ENCODE measurements around the gene MYO18A.

Gene MYO18A

GRCh38 chr17:29126268-29126930, 53.8 kb downstream of the MYO18A start:
- DNase-seq (ENCODE audit: low read depth in 4 of 4, low spot score in 1 of 4) = no peak

GRCh38 chr17:29125651-29126050, 54.5 kb downstream of the MYO18A start:
- no peak for DNase-seq (ENCODE audit: low read depth in 4 of 4, low spot score in 1 of 4)

- DNase-seq (ENCODE audit: low read depth in 4 of 4, low spot score in 1 of 4) = no peak
These were observed 55.3 kb downstream of the MYO18A start for GRCh38 chr17:29124925-29125273.

- DNase-seq (ENCODE audit: low read depth in 4 of 4, low spot score in 1 of 4) = no peak
These were observed 55.9 kb downstream of the MYO18A start for GRCh38 chr17:29124135-29124924.

GRCh38 chr17:29123111-29123510, 57.1 kb downstream of the MYO18A start:
- DNase-seq (ENCODE audit: low read depth in 4 of 4, low spot score in 1 of 4) = no peak

- no peak for DNase-seq (ENCODE audit: low read depth in 4 of 4, low spot score in 1 of 4)
These were observed 58.8 kb downstream of the MYO18A start for GRCh38 chr17:29121442-29121841.

- no peak for DNase-seq (ENCODE audit: low read depth in 4 of 4, low spot score in 1 of 4)
These were observed 59.8 kb downstream of the MYO18A start for GRCh38 chr17:29120433-29120832.

- no peak for DNase-seq (ENCODE audit: low read depth in 4 of 4, low spot score in 1 of 4)
These were observed 60.9 kb downstream of the MYO18A start for GRCh38 chr17:29119265-29119664.

GRCh38 chr17:29116804-29117753, 63.1 kb downstream of the MYO18A start:
- DNase-seq (ENCODE audit: low read depth in 4 of 4, low spot score in 1 of 4) = peak; percentile 65 to 76 (median 71)

- peak in 2 of 4 experiments; percentile 34 to 40 for DNase-seq (ENCODE audit: low read depth in 4 of 4, low spot score in 1 of 4)
These were observed 64.0 kb downstream of the MYO18A start for GRCh38 chr17:29115961-29116803.

- no peak for DNase-seq (ENCODE audit: low read depth in 4 of 4, low spot score in 1 of 4)
These were observed 64.8 kb downstream of the MYO18A start for GRCh38 chr17:29115435-29115834.

- no peak for DNase-seq (ENCODE audit: low read depth in 4 of 4, low spot score in 1 of 4)
These were observed 66.1 kb downstream of the MYO18A start for GRCh38 chr17:29114141-29114540.

GRCh38 chr17:29113334-29113733, 66.9 kb downstream of the MYO18A start:
- DNase-seq (ENCODE audit: low read depth in 4 of 4, low spot score in 1 of 4) = no peak

- no peak for DNase-seq (ENCODE audit: low read depth in 4 of 4, low spot score in 1 of 4)
These were observed 67.4 kb downstream of the MYO18A start for GRCh38 chr17:29112771-29113295.

- DNase-seq (ENCODE audit: low read depth in 4 of 4, low spot score in 1 of 4) = peak; percentile 56 to 76 (median 68)
These were observed 68.2 kb downstream of the MYO18A start for GRCh38 chr17:29111816-29112499.

- no peak for DNase-seq (ENCODE audit: low read depth in 4 of 4, low spot score in 1 of 4)
These were observed 69.8 kb downstream of the MYO18A start for GRCh38 chr17:29110372-29110757.

- no peak for DNase-seq (ENCODE audit: low read depth in 4 of 4, low spot score in 1 of 4)
These were observed 70.5 kb downstream of the MYO18A start for GRCh38 chr17:29109477-29110371.

GRCh38 chr17:29108823-29109476, 71.2 kb downstream of the MYO18A start:
- no peak for DNase-seq (ENCODE audit: low read depth in 4 of 4, low spot score in 1 of 4)
